Fibroblast of skin of scalp (primary cell): ENCODE data around the gene ROM1.
A peak's percentile ranks its signal among the peaks of the same experiment; 100 is the strongest.

ENCODE experiments used
- DNase-seq: peaks from one replicate; pipeline ENCODE4 v3.0.0-alpha.2; 2013

Gene ROM1

DNA sequence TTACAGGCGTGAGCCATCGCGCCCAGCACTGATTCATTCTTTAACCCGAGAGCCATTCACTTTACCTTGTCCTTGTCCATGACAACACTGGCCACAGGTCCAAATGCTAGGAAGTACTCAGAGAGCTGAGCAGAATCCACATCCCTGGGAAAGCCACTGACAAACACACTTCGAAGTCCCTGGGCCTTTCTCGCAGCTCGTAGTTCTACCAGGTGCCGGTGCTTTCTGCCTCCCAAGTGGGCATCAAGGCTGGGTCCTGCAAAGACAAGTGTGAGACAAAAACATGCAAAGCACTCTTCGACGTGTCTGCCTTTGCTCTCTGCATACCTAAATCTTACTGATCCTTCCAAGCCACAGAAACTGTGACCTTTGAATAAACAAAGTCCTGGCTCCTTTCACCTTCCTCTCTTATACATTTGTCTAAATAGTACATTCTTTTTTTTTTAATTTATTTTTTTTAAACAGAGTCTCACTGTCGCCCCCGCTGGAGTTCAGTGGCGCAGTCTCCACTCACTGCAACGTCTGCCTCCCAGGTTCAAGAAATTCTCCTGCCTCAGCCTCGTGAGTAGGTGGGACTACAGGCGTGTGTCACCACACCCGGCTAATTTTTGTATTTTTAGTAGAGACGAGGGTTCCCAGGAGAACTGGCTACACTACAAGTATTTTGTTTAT lies 24.0 kb upstream of the ROM1 start:
- DNase-seq, result no peak

DNA sequence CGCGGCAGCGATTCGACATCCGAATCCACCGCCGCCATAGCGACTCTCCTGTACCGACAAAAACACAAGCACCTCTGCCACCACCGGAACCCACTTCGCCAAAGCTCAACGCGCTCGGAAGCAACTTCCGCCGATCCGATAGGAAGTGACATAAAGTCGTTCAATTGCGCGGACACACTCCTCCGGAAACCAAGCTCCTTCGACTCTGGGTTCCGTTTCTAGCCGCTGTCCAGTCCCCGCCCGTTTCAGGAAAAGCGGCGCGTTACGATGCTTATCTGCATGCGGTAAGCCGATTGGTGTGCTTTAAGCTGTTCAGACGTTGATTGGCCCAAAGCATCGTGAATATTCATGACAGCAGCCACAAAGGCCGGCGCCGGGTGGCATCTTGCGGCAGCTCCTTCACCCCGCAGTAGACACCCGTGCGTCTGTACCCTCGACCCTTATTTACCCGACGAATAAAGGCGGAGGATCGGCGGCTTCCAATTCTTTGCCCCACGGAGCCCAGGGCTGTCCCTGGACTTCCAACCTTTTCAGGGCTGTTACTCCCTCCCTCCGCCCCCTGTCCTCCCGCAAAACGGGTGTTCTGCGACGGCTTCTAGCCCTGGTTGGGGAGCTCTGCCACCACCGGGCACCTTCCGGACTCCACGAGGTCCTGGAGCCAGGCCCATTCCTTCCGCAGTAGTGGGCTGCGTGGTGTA lies 21.5 kb upstream of the ROM1 start, which contains the start of gene TUT1:
Gene TUT1, minus strand, starts transcription at position 76 of the 698 bp plus-strand sequence. Its CDS starts 38 bp downstream, at position 38.
- peak; percentile 99 for DNase-seq

DNA sequence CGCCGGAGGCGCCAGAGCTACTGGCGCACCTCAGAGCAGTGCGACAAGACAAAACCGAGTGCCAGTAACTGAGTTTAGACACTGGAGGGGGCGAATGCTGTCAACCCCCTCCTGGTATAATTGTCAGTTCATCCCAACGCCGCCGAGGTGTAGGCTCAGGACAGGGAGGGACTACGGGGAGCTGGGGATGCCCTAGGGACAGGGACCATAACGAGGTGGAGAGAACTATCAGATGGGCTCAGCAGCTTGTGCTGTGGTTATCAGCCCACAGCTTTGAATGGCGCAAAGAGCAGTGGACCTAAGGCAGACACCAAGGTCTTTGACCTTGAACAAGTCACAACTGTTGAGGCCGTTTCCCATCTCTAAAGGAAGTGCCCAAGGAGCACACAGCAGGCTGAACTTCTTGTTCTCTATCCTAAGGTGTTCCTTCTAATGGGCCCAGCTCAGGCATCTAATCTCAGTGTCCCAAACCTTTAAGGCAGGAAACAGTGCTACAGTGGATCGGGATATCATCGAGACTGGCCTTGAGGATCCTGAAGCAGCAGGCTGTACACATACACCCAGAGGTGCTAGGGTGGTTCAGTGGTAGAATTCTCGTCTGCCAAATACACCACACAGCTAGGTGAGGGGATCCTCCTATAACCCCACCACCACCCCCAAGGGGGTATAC lies 20.8 kb upstream of the ROM1 start:
- no peak for DNase-seq

DNA sequence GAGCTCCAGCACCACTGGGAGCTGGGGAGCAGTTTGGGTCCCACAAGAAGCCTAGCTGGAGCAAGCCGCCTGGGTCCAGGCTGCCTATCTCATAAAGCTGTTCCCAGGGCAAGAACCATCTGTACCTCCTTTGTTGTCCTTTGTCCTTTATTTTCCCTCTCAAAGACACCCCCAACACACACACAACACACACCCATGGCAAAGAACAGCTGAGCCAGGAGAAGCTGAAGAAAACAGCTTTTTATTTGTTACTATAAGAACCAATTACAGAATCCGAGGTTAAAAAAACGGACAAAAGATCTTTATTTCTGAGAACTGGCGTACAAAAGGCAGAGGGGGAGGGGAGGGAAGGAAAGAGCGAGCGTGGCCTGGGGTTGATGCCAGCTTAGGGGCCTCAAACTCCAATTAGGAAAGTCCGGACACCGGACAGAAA lies 20.1 kb upstream of the ROM1 start:
- DNase-seq, result no peak

DNA sequence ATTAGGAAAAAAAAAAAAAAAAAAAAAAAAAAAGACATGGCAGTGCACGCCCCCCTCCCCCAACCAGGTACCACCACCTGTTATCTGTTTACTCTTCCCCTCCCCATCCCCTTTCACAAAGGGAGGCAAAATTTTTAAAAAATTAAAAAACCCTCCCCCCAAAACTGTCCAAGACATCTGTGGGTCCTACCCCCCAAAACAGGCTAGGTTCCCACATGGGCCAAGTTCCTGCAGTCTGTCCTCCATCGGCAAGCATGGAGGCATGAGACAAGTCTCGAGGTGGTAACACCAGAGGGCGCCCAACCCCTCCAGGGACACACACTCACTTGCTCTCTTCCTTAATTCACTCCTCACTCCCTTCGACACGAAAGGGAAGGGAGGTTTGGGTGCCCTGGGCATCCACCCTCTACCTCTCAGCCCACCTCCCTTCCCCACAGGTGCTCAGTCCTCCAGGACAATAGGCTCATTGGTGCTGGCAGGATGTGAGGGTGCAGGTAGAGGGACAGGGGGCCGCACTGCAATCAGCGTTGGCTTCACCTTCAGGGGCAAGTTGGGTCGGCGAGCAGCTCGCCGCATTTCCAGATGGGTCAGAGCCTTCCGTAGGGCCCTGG lies 19.5 kb upstream of the ROM1 start:
- DNase-seq, result peak; percentile 80

DNA sequence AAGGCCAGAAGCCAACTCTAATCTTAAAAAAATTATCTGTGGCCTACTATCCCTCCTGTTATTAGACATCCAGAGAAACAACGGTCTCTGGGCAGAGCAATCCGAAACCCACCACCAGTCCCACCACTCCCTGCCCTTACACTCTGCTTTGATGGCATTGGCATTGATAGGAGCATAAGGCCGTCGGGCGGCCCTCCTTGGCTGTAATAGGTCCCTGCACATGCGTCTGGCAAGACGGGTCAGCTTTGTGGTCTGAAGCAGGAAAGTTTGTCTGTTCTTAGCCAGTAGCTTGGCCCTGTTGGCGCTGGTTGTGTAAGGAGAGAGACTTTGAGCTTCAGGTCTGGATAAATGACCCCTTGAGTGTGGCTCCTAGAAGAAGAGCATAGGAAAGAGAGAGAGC lies 17.9 kb upstream of the ROM1 start:
- DNase-seq, result no peak

DNA sequence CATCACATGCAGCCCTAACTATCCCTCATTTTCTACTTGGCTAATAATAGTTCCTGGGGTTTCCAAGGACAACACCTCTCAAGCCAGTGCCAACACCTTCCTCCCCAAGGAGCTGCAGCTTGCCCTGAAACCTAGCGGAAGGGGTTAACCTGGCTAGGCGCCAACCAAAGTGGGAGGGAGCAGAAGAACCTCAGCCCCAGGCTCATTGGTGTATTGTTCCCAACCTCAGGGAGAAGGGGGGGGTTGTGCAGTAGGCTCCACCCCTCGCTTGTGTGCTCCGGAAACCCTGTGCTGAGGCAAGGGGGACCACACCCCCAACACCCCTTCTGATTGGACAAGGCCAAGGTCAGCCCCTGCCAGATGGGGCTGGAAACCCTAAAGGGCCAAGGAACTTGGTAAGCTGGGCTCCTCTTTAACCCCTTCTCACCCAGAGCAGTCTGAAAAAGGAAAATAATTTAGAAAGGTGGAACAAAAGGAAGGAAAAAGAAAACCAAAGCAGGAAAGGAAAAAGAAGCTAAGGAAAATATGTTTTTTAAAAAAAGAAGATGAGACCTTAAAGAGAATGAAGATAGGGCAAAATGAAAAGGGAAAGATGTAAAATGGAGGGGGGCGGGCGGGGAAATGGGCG lies 13.9 kb upstream of the ROM1 start:
- peak; percentile 99 for DNase-seq

DNA sequence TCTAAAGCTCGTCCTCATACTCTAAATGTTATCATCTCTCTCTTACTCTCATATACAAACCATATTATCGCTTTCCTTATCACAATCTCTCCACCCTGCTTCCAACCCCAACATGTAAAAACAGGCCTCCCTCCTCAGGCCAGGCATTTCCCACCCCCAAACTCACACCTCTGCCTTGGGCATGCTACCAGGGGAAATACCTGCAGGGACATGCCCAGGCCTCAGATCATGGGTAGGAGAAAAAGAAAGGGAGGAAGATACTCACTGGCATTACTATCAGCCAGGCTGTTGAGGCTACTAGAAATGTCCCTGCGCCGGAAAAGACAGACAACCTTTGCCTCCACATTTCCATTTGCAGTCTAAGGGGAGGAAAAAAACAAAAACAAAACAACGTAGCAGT lies 13.2 kb upstream of the ROM1 start:
- no peak for DNase-seq

DNA sequence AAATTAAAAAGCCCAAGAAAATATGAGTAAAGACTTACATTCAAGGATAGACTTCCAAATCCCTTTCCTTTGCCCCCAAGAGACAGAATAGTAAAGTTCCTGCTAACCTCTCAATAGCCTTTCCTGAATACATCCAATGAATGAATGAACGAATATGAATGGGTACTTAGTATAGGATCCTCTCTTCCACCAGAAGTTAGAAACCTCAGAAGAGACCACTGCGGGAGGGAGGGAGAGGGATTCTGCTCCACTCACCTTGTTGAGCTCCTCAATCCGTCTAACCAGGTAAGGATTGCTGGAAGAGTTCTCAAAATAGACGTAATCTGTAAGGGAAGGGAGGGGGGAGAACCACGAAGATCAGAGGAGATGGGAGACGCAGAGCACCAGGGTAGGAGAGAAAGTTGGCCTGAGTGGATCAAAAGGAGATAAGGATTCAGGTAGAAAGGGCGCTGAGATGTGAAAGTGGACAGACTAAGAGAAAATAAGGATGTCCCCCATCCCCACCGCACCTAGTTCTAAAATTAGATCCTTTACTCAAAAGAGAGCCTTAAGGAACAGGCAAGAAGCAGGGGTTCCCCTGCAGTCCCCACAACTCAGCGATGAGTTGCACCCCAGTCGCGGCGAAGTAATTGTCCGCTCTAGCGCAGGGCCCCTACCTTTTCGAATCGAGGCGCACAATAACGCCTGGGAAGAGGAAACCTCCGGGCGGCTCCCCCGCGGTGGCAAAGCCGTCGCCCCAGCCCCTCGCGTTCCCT lies 12.5 kb upstream of the ROM1 start:
- no peak for DNase-seq

DNA sequence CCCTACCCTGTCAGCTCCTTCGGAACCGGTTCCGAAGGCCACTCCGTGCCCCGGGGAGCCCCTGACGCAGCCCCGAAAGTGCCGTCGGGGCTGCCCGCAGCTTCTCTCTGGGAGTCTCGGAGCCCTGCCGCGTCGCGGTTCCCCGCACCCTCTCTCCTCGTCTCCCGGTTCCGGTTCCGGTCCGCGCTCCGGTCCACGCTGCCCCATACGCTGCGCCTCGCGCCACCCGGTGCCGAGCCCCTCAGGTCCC lies 12.0 kb upstream of the ROM1 start:
- DNase-seq, result peak; percentile 36

DNA sequence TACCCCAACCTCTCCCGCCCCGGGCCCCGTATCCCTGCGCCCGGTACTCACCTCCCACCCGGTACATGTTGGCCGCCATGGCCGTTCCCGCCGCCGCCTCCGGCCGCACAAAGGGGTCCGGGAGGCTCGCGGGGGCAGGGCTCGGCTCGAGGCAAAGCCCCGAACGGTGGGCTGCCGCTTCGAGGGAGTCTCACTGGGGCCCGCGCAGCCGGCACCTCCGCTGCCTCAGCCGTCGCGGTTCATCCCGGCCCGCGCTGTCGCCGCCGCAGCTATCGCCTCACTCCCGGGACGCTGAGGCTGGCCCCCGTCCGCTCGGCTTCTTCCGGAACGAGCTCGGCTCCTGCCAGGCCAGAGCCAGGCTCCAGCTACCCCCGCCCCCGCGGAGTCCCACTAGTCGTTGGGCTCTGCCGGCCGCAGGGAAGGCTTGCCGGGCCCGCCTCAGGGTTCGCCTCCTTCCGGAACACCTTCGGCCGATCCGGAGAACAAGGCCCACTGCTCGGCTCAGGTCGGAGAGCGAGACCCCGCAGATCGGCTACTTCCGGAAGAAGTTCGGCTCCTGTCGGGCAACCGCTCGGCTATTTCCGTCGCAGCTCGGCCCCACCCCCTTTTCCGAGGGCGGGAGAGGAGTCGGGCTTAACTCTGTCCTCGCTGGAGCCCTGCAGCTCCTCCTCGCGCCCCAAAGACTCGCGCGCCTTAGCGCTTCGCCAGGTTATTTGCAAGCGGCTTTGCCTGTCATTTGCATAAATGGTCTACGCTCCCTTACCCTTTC lies 11.5 kb upstream of the ROM1 start, which contains the start of gene MTA2:
Gene MTA2, minus strand, starts transcription at position 494 of the 769 bp plus-strand sequence. Its CDS starts 415 bp downstream, at position 79.
- peak; percentile 98 for DNase-seq

DNA sequence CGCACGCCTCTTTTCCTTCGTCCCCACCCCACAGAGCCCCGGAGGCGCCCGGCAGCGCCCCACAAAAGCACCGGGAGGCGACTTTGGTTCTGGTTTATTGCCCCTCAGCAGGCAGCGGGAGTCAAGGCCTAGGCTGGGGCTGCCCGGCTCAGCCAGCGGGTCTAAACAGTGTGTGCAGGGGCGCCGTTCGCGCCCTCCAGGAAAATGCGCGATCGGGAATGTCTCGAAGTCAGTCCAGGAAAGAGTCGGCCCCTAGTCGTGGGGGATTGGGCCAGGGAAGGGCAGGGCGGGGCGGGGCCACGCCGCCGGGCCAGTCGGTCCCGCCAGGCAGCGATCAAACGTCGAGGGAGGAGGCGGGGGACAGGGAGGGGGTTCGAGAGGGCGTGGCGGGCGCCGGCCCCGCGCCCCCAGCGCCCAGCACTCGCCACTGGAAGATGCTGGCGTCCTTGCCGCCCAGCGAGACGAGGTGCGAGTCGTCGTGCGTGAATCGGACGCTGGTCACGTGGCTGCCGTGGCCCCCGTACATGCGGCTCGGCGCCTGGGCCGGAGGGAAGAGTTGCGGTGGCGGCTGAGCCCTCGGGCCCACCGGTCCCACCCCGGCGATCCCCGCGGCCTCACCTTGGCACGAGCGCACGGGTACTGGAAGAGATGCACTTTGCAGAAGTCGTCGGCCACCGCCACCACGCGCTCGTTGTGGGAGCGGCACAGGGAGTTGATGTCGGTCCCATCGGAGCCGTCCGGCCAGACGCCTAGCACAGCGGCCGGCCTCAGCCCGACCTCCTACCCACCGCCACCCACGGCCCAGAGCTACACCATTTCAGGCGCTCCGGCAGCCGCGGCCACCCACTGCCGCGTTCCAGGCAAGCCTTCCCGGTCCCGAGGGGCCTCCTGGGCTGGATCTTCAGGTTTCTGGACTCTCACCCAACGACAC lies 10.7 kb upstream of the ROM1 start:
- DNase-seq, result peak; percentile 70

DNA sequence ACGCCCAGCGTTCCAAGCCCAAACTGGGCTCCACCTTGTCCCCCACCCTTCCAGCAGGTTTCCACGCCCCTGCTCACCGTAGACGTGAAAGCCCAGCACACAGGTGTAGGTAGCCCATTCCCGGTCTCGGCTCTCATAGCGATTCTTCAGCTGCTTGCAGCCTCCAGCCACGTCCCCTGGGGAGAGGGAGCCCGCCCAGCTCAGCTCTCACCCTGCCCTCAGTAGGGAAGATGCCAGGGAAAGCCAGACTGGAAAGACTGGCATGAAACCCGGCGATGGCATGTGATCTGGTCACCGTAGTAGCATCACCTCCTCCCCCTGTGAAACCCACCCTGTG lies 10.0 kb upstream of the ROM1 start:
- no peak for DNase-seq

DNA sequence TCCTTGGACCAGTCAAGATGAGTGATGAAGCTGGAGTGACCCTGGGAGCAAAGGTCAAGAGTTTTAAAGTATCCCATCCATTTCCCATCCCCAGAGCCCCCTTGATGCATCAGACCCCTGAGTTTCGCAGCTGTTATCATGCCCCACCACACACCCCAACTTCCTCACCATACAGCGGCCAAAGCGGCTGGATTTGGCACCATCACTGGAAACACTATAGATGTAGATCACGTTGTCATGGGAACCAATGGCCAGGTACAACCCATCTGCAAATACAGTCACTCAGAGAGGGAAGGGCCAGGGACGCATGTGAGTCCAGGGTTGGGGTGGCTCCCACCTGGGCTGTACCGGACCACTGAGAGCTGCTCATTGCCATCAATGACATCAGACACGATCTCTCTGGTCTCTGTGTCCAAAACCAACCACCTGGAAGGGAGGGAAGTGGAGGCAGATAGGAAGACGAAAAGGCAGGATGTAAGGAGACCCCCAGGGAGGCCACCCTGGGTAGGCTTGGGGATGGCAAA lies 9.2 kb upstream of the ROM1 start:
- no peak for DNase-seq

DNA sequence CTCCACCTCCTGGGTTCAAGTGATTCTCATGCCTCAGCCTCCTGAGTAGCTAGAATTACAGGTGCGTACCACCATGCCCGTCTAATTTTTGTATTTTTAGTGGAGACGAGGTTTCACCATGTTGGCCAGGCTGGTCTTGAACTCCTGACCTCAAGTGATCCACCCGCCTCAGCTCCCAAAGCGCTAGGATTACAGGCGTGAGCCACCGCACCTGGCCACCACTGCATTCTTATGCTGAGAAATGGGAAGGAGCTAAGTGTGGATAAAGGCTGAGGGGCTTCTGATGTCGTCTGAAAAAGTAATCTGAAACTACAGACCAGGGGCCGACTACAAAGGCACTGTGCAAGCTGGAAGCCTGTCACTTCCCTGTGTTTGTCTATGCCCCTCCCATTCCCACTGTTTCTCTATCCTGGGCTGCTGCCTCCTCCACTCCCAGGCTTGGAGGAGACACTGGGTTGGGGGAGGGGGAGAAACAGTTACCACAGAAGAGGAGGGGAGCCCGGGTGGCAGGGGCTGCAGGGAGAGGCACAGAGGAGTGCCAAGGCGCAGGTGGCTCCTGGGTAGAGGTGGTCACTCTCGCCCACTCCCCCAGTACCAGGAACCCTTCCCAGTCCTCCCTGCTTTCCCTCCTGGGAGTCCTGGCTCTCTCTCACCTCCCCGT lies 8.5 kb upstream of the ROM1 start:
- DNase-seq, result no peak

DNA sequence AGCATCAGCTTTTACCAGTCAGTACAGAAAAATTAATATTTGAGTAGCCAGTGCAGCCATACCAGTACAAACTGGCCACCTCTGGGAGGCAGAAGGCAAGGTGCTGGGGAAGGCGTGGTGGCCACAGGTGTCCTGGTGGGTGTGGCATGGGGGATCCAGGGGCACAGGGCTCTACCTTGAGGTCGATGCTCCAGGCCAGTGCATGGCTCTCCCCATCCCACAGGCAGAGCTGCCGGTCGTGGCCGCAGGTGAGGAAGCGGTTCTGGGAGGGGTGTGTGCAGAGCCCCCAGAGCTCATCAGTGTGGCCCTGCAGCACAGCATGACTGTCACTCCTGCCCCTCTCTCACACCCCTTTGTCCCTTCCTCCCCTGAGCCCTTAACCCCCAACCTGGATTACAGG lies 7.6 kb upstream of the ROM1 start:
- DNase-seq, result no peak

DNA sequence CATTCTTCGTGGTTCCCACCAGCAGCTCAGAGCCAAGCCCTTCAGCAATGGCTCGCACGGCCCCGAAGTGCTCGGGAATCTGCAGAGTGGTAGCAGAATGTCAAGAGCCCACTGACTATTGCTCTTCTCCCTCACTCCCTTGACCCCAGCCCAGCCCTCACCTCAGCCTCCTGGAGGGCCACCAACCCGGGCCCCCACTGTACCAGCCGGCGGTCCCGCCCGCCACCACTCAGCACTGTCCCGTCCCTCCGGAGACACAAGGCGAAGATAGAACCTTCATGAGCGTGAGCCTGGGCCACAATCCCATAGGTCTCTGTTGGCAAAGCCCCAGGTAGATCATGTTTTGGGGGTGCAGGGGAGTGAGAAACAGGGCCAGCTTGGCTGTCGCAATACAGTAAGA lies 7.2 kb upstream of the ROM1 start:
- DNase-seq, result no peak

DNA sequence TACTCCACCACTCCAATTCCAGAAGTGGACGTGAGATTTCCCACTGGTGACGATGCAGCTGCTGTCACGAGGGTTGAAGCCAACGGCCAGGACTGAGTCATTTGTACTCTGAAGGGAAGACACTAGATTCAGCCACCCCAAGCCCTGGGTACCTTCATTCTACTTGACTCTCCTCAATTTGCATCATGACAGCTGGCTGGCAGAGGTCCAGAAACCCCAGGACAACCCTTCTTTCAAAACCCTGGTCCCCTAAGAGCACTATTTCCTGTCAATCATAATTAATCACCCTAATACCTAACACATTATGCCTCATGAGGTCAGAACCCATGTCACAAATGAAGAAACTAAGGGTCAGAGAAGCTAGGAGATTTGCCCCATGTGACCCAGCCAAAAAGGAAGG lies 5.3 kb upstream of the ROM1 start:
- DNase-seq, result no peak

DNA sequence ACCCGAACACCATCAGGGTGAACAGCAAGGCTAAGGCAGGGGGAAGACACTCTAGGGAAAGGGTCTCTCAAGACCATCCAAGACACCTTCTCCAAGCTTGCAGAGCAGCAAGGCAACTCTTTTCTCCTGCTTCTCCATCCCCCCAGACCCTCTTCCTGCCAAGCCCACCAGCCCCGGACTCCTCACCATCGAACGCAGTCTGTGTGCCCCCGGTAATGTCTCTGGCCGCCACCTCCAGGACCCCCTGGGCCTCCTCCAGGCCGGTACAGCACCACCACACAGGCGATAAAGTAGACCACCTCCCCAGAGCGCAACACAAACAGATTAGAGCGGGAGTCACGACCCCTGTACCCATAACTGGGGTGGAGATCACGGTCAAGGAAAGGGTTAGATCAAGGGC lies 4.3 kb upstream of the ROM1 start:
- no peak for DNase-seq

DNA sequence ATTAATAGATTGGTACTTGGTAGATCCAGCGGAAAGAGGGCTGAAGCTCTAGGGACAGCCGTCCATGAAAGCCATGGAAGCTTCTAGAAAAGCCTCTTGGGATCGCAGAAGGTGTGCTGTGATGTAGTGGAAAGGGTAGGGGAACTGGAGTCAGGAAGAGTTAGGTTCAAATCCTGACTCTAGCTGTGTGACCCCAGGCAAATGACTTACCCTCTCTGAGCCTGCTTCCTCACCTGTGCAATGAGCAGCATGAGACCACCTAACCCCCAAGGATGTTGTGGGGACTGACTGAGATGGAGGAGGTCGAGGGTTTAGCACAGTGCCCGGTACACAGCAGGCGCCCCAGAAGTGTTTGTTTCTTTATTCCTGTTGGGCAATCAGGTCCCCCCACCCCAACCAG lies 2.7 kb upstream of the ROM1 start:
- no peak for DNase-seq
